HG02678 (cell line): ENCODE results near the gene PKD2L2.
"Not testable (repeated sequence)": the region's sequence is repeated elsewhere in the genome, so short reads cannot be mapped to it uniquely, and the experiment has no call there.

Source experiments
- ATAC-seq: cut with Tn5 transposase; IDR thresholded peaks from one replicate; pipeline ENCODE4 v1.9.1; 2021; ENCODE audit warnings: mild to moderate bottlenecking, moderate library complexity; ENCODE audit not compliant: unreplicated experiment

The PKD2L2 gene

DNA sequence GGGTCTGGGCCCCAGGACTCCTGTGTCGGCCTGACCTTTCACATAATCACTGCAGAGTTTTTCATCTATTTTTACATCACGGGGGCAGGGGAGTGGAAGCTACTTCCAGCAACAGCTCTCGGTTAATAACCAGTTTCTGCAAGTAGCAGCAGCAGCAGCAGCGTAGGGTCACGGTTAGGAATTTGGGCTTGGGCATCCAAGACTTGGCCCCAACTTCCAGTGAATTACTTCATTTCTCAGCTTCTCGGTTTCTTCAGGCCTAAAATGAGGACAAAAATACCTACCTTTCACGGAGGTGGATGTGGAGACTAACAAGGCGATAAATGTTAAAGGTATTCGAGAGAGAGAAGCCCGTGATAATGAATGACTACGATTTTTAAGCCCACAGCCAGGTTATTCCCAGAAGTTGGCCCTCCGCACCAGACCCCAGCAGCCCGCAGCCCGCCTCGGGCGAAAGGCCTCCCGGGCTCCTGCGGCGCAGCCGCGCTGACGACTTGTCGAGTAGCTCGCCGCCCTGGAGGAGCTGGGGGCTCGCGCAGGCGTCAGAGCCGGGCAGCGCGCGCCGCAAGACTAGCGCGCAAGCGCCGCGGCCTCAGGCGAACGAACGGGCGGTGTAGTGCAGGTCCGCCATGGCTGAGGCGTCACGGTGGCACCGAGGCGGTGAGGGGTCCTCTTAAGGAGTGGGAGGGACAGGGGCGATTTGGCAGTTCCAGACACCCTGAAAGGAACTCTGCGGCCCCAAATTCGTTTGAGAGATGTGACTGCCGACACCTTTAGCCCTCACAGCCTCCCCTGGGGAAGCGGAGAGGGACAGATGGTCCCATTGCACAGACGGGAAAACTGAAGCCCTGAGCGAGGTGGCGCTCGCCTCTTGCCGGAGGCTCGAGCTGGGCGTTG, at the start of gene PKD2L2:
Gene PKD2L2 (plus strand): TSS at position 595 of the 897 bp plus-strand sequence. CDS start 35 bp downstream, at position 630.
- peak; percentile 97 for ATAC-seq

DNA sequence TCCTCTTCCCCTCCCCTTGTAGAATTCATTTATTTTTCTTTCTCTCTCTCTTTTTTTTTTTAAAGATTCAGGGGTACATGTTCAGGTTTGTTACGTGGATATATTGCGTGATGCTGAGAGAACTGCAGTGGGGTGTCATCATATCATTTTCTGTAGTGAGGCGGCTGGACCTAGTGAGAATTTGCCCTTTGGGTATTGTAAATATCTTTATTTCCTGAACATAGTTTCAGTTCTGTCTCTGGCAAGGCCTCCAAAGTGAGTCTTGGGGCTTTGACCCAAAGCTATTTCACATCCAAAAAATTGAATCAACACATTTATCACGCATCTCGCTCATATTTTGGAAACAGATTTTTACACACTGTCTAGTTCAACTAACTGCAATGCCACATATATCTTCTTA, 47.0 kb upstream of the PKD2L2 start:
- no peak for ATAC-seq

DNA sequence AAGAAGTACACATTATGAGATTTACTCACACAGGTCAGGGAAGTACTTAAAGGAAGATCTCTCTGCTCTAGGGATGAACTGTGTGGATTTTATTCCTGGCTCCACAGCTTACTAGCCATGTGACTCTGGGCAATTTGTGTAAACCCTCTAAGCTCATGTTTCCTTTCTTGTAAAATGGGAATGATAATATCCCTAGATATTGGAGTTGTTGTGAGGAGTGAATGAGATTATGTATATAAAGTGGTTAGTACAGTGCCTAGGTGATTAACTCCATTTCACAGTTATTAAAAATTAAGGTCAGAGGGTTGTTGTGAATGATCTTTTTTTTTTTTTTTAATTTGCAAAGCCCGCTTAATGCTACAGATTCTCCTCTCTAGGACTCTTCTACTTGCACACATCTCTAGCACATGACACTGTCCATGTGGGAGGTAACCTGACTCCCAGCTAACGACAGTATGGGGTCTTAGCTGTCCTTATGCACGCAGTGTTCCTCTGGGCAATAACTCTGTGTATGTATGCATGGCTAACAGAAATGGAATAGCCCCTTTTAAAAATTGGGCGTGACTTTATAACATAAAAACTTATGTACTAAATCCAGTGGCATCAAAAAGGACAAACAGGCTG, 45.5 kb upstream of the PKD2L2 start:
- ATAC-seq, result no peak

DNA sequence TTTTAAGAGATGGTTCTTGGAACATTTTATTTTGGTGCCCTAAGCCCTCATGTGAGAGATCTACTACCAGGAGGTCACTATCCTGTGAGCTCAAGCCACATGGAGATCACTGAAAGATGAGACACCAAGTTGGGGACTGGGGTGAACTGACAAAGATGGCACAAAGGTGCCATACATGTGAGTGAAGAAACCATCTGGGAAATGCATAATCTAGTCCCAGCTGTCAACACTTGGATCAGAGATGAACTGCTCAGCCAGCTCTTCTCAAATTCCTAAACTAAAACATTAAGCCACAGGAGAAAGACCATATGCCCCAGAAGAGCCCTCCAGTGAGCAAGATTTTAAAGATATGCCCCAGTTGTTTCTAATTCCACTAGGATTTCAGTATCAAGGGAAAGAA, 43.8 kb upstream of the PKD2L2 start:
- ATAC-seq, result no peak

DNA sequence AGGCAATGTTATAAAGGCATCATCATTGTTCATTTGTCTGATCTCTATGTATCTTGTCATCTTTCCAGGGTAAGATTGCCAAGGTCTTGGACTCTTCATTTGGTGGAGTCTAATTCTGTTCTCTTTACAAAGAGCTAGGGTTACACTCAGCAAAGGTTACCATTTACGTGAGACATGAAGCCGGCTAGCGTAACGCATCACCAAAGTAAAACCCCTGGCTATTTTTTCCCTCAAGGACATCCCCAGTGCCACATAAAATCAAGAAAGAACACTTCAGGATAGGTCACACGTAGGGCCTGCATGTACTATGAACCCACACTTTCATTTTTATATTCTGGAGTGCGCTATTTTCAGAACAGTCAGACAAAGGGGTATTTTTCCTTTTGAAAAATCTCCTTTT, 41.6 kb upstream of the PKD2L2 start:
- ATAC-seq, result no peak

DNA sequence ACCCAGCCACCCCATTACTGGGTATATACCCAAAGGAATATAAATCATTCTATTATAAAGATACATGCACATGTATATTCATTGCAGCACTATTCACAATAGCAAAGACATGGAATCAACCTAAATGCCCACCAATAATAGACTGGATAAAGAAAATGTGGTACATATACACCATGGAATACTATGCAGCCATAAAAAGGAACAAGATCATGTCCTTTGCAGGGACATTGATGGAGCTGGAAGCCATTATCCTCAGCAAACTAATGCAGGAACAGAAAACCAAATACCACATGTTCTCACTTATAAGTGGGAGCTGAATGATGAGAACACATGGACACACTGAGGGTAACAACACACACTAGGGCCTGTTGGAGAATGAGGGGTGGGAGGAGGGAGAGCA, 36.1 kb upstream of the PKD2L2 start:
- not testable (repeated sequence) for ATAC-seq

GRCh38 chr5:137856201-137856600, 33.1 kb upstream of the PKD2L2 start:
- ATAC-seq, result peak; percentile 37

GRCh38 chr5:137856916-137857862, 32.1 kb upstream of the PKD2L2 start:
- ATAC-seq, result no peak

GRCh38 chr5:137858223-137858916, 30.9 kb upstream of the PKD2L2 start:
- ATAC-seq, result peak; percentile 89

GRCh38 chr5:137858954-137859353, 30.3 kb upstream of the PKD2L2 start:
- no peak for ATAC-seq

GRCh38 chr5:137862251-137862650, 27.0 kb upstream of the PKD2L2 start:
- ATAC-seq, result no peak

GRCh38 chr5:137863653-137864052, 25.6 kb upstream of the PKD2L2 start:
- not testable (repeated sequence) for ATAC-seq

GRCh38 chr5:137866541-137867388, 22.5 kb upstream of the PKD2L2 start:
- no peak for ATAC-seq

DNA sequence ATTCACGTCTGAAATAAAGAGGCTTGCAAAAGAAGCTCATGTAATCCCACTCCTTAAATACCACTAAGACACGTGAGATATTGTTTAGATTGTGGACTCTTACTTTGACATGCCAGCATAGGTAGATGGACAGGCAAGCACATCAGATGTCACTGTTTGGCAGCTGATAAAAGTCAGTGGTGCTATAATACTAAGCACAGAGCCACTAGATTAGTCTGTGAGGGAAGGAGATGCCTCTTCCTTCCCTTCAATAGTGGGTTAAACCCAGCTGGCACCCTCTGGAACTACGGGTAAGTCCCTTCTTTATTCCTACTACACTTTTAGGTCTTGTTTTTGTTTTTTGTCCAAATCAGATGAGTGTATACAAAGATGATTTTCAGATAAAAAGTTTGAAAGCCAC, 21.6 kb upstream of the PKD2L2 start, which contains the start of gene MYOT:
Gene MYOT (plus strand): TSS at position 197 of the 400 bp plus-strand sequence. CDS start 2,792 bp downstream, outside the sequence.
- no peak for ATAC-seq

- ATAC-seq, result no peak
Measured at GRCh38 chr5:137870647-137871339, 18.5 kb upstream of the PKD2L2 start.

- ATAC-seq, result no peak
Measured at GRCh38 chr5:137871571-137871970, 17.7 kb upstream of the PKD2L2 start.

GRCh38 chr5:137872466-137872865, 16.8 kb upstream of the PKD2L2 start:
- ATAC-seq, result no peak

GRCh38 chr5:137876101-137876500, 13.2 kb upstream of the PKD2L2 start:
- ATAC-seq, result no peak

GRCh38 chr5:137880313-137880712, 8.9 kb upstream of the PKD2L2 start:
- no peak for ATAC-seq
